ENCODE measurements around the gene MAGOH. TPM values are rescaled to one million over a fixed set of nuclear protein-coding genes. Genes with fewer than 3 reads are reported as not detected.

MAGOH gene
- total and polyA plus RNA-seq, 2 of the 13 experiments (the other 11 are each of a cell fraction or from before 2014, with no cell fraction given), result 24.1 to 87.0 TPM

DNA sequence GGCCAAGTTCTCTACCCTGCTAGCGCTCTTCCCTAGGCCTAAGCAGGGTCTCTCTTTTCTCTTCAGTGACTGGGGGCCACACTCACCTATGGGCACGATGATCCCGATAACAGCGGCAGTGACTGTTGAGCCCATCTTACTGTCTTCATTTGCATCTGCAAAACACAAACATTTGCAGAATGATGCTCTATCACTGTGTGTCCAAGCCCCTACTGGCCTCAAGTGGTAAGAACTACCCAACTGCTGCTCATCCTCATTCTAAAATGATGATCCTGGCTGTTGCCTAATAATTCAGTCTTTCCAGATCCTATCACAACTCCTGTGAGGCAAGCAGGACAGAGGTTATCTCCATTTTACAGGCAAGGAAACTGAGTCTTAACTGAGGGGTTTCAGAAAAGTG lies 16.7 kb upstream of the MAGOH start:
- intact Hi-C loops (cut with micrococcal nuclease; ENCODE audit: unreplicated experiment), result no loop called here
- CTCF ChIA-PET (ENCODE audit: low intra/inter-chr PET ratio, low total read pairs), result no interaction called here
- DNase-seq (ENCODE audit: low spot score) (no peak), FAIRE-seq (no peak), ATAC-seq (no peak; the same call in 2 of the 3 replicates)
- no peak overlapping the region for H3K4me2 ChIP-seq (ENCODE audit: low read depth, low read length)
- H2AFZ ChIP-seq (ENCODE audit: low read length), result no peak overlapping the region
- H3K27ac ChIP-seq (ENCODE audit: extremely low read length, insufficient read depth, low read length), result no peak overlapping the region
- 98% methylated on average over 4 of the region's 4 CpGs for WGBS (ENCODE audit: low lambda C conversion rate)
- in situ Hi-C loops (cut with HindIII; ENCODE audit: extremely low pct_ligation_motif_present, low pct_unique_long_range_greater_than_20kb), result no loop called here
- H3K27me3 ChIP-seq (ENCODE audit: control insufficient read depth in 1 of 2, insufficient read depth in 2 of 2, low read length in 2 of 2), result no peaks in the 10 kb centered on the region
- H3K79me2 ChIP-seq (ENCODE audit: insufficient read depth, low read length), result no peaks in the 10 kb centered on the region
- no peak overlapping the region for H3K4me3 ChIP-seq (replicated peaks in 1 of 3; ENCODE audit: insufficient read depth in 1 of 3, low read depth in 2 of 3, low read length in 3 of 3)
- no peaks in the 10 kb centered on the region for H4K20me1 ChIP-seq (ENCODE audit: insufficient read depth, low read length)
- H3K9me3 ChIP-seq (ENCODE audit: low read length), result no peaks in the 10 kb centered on the region
- peaks cover 10 to 59% of the 10 kb centered on the region in 2 experiments; a peak in 4 of 5 replicates for H3K36me3 ChIP-seq (replicated peaks in 1 of 2; ENCODE audit: control insufficient read depth in 1 of 2, insufficient read depth in 2 of 2, low read length in 2 of 2)
- POLR2A ChIA-PET, result no interaction called here
- no peak overlapping the region for H3K9ac ChIP-seq (ENCODE audit: insufficient read depth, low read depth, low read length)
- no peaks in the 10 kb centered on the region for H3K4me1 ChIP-seq (ENCODE audit: insufficient read depth, low read length)
- no TSS peak for BruUV-seq (replicated peaks)
- TF ChIP-seq TEAD2 (CRISPR knock-in tag; IDR thresholded peaks at IDR 0.05), result no peak
- TF ChIP-seq, protein P1, sequence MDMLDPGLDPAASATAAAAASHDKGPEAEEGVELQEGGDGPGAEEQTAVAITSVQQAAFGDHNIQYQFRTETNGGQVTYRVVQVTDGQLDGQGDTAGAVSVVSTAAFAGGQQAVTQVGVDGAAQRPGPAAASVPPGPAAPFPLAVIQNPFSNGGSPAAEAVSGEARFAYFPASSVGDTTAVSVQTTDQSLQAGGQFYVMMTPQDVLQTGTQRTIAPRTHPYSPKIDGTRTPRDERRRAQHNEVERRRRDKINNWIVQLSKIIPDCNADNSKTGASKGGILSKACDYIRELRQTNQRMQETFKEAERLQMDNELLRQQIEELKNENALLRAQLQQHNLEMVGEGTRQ (IDR thresholded peaks at IDR 0.05; ENCODE audit: low read depth, low read length), result no peak
- TF ChIP-seq, protein P1 (CRISPR knock-in tag; IDR thresholded peaks at IDR 0.05; ENCODE audit: borderline replicate concordance), result no peak
- TF ChIP-seq ZNF776 (CRISPR knock-in tag; IDR thresholded peaks at IDR 0.05), result no peak
- no peak for TF ChIP-seq KLF11 (CRISPR knock-in tag; IDR thresholded peaks at IDR 0.05)
- TF ChIP-seq, protein P2, sequence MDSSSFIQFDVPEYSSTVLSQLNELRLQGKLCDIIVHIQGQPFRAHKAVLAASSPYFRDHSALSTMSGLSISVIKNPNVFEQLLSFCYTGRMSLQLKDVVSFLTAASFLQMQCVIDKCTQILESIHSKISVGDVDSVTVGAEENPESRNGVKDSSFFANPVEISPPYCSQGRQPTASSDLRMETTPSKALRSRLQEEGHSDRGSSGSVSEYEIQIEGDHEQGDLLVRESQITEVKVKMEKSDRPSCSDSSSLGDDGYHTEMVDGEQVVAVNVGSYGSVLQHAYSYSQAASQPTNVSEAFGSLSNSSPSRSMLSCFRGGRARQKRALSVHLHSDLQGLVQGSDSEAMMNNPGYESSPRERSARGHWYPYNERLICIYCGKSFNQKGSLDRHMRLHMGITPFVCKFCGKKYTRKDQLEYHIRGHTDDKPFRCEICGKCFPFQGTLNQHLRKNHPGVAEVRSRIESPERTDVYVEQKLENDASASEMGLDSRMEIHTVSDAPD (CRISPR knock-in tag; IDR thresholded peaks at IDR 0.05), result no peak
- TF ChIP-seq DR1 (CRISPR knock-in tag; IDR thresholded peaks at IDR 0.05), result no peak
- TF ChIP-seq, protein P3, sequence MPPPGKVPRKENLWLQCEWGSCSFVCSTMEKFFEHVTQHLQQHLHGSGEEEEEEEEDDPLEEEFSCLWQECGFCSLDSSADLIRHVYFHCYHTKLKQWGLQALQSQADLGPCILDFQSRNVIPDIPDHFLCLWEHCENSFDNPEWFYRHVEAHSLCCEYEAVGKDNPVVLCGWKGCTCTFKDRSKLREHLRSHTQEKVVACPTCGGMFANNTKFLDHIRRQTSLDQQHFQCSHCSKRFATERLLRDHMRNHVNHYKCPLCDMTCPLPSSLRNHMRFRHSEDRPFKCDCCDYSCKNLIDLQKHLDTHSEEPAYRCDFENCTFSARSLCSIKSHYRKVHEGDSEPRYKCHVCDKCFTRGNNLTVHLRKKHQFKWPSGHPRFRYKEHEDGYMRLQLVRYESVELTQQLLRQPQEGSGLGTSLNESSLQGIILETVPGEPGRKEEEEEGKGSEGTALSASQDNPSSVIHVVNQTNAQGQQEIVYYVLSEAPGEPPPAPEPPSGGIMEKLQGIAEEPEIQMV (CRISPR knock-in tag; IDR thresholded peaks at IDR 0.05; ENCODE audit: low read depth), result no peak
- no peak for TF ChIP-seq NFYB (CRISPR knock-in tag; IDR thresholded peaks at IDR 0.05)
- TF ChIP-seq, protein P4, sequence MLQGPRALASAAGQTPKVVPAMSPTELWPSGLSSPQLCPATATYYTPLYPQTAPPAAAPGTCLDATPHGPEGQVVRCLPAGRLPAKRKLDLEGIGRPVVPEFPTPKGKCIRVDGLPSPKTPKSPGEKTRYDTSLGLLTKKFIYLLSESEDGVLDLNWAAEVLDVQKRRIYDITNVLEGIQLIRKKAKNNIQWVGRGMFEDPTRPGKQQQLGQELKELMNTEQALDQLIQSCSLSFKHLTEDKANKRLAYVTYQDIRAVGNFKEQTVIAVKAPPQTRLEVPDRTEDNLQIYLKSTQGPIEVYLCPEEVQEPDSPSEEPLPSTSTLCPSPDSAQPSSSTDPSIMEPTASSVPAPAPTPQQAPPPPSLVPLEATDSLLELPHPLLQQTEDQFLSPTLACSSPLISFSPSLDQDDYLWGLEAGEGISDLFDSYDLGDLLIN (CRISPR knock-in tag; IDR thresholded peaks at IDR 0.05; ENCODE audit: borderline replicate concordance), result no peak
- TF ChIP-seq ZMAT3 (CRISPR knock-in tag; conservative IDR thresholded peaks at IDR 0.05), result no peak
- TF ChIP-seq, protein P5, sequence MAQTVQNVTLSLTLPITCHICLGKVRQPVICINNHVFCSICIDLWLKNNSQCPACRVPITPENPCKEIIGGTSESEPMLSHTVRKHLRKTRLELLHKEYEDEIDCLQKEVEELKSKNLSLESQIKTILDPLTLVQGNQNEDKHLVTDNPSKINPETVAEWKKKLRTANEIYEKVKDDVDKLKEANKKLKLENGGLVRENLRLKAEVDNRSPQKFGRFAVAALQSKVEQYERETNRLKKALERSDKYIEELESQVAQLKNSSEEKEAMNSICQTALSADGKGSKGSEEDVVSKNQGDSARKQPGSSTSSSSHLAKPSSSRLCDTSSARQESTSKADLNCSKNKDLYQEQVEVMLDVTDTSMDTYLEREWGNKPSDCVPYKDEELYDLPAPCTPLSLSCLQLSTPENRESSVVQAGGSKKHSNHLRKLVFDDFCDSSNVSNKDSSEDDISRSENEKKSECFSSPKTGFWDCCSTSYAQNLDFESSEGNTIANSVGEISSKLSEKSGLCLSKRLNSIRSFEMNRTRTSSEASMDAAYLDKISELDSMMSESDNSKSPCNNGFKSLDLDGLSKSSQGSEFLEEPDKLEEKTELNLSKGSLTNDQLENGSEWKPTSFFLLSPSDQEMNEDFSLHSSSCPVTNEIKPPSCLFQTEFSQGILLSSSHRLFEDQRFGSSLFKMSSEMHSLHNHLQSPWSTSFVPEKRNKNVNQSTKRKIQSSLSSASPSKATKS (CRISPR knock-in tag; IDR thresholded peaks at IDR 0.05), result no peak
- TF ChIP-seq ZNF33B (CRISPR knock-in tag; IDR thresholded peaks at IDR 0.05), result no peak
- TF ChIP-seq, protein P6, sequence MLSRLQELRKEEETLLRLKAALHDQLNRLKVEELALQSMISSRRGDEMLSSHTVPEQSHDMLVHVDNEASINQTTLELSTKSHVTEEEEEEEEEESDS (CRISPR knock-in tag; IDR thresholded peaks at IDR 0.05; ENCODE audit: borderline replicate concordance), result no peak
- TF ChIP-seq, protein P7, sequence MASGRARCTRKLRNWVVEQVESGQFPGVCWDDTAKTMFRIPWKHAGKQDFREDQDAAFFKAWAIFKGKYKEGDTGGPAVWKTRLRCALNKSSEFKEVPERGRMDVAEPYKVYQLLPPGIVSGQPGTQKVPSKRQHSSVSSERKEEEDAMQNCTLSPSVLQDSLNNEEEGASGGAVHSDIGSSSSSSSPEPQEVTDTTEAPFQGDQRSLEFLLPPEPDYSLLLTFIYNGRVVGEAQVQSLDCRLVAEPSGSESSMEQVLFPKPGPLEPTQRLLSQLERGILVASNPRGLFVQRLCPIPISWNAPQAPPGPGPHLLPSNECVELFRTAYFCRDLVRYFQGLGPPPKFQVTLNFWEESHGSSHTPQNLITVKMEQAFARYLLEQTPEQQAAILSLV (CRISPR knock-in tag; IDR thresholded peaks at IDR 0.05; ENCODE audit: borderline replicate concordance), result no peak

Measured in HepG2 (cell line).